B cell (primary cell): ENCODE data around the gene ASMTL.

Experiments
- EZH2 ChIP-seq: IDR thresholded peaks from 2 replicates; pipeline ENCODE4 v1.6.1; 2012; ENCODE audit warnings: borderline replicate concordance, low read depth, mild to moderate bottlenecking, moderate library complexity, low read length; ENCODE audit not compliant: insufficient read depth, poor library complexity, severe bottlenecking
- TF ChIP-seq, protein P1 (sequence below): fragments of 200-600 bp; IDR thresholded peaks from one replicate; pipeline ENCODE4 v1.8.0; 2022; ENCODE audit warnings: antibody characterized with exemption, mild to moderate bottlenecking

DNA sequence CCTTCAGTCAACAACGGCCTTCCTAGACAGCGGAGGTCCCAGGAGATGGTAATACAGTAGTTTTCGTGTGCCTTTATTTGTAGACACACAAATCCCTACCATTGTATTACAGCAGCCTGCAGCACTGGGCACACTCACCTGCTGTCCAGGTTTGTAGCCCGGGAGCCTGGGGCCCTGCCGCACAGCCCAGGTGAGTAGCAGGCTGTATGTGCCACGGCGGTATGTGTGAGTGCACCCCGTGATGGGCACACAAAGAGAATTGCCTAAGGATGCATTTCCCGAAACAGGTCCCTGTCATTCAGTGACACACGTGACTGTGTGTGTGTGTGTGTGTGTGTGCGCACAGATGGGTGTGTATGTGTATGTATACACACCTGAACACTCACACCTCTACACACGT is 52.7 kb downstream of the ASMTL start:
- TF ChIP-seq, protein P1, sequence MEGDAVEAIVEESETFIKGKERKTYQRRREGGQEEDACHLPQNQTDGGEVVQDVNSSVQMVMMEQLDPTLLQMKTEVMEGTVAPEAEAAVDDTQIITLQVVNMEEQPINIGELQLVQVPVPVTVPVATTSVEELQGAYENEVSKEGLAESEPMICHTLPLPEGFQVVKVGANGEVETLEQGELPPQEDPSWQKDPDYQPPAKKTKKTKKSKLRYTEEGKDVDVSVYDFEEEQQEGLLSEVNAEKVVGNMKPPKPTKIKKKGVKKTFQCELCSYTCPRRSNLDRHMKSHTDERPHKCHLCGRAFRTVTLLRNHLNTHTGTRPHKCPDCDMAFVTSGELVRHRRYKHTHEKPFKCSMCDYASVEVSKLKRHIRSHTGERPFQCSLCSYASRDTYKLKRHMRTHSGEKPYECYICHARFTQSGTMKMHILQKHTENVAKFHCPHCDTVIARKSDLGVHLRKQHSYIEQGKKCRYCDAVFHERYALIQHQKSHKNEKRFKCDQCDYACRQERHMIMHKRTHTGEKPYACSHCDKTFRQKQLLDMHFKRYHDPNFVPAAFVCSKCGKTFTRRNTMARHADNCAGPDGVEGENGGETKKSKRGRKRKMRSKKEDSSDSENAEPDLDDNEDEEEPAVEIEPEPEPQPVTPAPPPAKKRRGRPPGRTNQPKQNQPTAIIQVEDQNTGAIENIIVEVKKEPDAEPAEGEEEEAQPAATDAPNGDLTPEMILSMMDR: no peak
- TF ChIP-seq EZH2: no peak
